PC-9 (cell line): ENCODE measurements around the gene IL9R.

Experiments used
- EZH2 ChIP-seq: fragments of 200-600 bp; sonication (generic); IDR thresholded peaks from 2 replicates; pipeline ENCODE4 v1.8.0; 2017; ENCODE audit warnings: antibody characterized with exemption, low read depth
- TF ChIP-seq, protein P1 (sequence below): fragments of 200-600 bp; sonication (generic); conservative IDR thresholded peaks from 2 replicates; pipeline ENCODE4 v1.6.1; 2017; ENCODE audit warnings: mixed run types, antibody characterized with exemption, mild to moderate bottlenecking, moderate library complexity

DNA sequence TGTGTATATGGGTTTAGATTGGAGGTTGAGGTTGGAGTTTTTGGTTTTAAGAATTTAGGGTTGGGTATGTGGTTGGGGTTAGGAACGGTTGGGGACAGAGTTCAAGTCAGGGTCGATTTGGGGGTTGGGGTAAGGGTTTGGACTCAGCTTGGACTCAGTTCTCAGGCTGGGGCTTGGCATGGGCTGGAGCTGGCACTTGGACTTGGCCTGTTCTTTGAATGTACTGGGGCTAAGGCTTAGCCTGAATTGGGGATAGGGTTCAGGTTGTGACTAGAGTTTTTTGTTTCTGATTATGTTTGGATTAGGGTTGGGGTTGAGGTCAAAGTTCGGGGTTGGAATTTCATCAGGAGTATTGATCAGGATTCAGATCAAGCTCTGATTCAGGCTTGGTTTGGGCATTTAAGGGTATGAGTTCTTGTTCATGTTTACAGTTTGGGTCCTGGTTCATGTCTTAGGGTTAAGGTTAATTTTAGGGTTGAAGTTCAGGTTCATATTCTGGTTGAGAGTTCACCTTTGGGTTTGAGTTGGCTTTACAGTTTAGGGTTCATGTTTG, 46.2 kb upstream of the IL9R start:
- TF ChIP-seq, protein P1, sequence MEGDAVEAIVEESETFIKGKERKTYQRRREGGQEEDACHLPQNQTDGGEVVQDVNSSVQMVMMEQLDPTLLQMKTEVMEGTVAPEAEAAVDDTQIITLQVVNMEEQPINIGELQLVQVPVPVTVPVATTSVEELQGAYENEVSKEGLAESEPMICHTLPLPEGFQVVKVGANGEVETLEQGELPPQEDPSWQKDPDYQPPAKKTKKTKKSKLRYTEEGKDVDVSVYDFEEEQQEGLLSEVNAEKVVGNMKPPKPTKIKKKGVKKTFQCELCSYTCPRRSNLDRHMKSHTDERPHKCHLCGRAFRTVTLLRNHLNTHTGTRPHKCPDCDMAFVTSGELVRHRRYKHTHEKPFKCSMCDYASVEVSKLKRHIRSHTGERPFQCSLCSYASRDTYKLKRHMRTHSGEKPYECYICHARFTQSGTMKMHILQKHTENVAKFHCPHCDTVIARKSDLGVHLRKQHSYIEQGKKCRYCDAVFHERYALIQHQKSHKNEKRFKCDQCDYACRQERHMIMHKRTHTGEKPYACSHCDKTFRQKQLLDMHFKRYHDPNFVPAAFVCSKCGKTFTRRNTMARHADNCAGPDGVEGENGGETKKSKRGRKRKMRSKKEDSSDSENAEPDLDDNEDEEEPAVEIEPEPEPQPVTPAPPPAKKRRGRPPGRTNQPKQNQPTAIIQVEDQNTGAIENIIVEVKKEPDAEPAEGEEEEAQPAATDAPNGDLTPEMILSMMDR: no peak
- no peak for TF ChIP-seq EZH2
